ENCODE results near the gene USP20.
A peak's percentile ranks its signal among the peaks of the same experiment; 100 is the strongest.

Gene USP20

DNA sequence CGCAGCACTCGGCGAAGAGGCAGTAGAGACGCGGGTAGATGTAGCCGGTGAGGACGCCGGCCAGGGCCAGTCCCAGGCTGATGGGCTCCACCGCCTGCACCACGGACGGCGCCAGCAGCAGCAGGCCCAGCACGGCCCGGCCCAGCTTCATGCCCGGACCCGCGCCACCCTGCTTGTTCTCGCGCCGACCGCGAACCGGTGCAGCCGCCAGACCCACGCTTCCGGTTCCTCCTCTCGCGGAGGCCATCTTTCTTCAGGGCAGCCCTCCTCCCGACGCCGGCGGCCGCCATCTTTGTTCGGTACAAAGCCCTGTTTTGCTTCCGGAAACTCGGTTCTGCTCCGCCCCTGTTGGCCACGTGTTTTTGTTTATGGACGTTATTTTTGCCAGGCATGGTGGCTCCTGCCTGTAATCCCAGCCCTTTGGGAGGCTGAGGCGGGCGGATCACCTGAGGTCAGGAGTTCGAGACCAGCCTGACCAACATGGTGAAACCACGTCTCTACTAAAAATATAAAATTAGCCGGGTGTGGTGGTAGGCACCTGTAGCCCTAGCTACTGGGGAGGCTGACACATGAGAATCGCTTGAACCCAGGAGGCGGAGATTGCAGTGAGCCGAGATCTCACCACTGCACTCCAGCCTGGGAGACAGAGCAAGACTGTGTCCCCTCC, 11.2 kb upstream of the USP20 start, which contains the start of gene TOR1A:
Gene TOR1A (minus strand): TSS at position 202 of the 667 bp plus-strand sequence. CDS start 51 bp downstream, at position 151.
- peak; percentile 86 for DNase-seq (ENCODE audit: low read depth)

DNA sequence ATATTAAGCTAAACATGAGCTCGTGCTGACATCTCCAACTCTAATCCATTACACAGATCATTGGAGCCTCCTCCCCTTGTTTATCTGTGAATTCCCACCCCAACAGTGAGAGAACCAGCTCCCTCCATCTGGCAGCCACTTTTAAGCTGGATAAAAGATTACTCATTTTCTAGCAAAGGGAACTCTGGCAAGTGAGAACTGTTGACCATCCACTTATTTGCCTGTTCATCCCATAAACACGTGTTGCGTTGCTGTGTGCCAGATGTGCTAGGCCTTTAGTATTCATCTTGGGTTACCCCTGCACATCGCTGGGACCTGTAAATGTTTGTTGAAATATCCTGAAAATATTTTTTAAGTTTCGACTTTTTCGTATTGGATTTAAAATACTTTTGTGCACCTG, 8.9 kb upstream of the USP20 start:
- no peak for DNase-seq (ENCODE audit: low read depth)

DNA sequence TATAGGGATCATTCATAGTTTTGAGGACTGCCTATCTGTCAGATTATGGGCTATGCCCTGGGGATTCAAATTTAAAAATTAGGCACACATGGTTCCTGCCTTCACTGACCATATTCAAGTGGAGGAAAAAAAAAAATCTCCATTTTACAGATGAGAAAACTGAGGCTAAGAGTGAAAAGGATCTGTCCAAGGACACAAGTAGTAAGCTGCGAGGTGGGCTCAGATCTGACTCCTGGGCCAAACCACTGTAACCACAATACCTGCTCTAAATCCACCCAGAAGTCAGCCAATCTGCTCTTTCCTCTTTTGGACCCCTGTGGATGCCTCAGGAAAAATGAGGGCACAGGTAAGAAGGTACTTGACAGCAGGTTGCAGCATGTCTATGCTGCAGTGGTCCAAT, 8.5 kb upstream of the USP20 start:
- DNase-seq (ENCODE audit: low read depth) = no peak

DNA sequence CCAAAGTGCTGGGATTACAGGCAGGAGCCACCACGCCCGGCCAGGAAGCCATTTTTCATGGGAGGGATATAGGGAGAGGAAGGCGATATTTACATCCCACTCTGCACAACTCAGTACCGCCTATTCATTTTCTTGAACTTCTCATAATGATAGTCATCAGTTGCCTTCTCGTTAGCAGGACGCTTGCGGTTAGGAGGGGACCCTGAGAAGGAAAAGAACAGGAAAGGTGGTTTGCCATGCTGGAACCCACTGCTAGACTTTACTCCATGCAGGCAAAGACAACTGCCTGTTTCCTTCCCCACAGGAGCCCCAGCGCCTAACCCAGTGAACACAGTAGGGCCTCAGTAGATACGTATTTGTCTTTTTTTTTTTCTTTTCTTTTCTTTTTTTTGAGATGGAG, 7.2 kb upstream of the USP20 start:
- no peak for DNase-seq (ENCODE audit: low read depth)

DNA sequence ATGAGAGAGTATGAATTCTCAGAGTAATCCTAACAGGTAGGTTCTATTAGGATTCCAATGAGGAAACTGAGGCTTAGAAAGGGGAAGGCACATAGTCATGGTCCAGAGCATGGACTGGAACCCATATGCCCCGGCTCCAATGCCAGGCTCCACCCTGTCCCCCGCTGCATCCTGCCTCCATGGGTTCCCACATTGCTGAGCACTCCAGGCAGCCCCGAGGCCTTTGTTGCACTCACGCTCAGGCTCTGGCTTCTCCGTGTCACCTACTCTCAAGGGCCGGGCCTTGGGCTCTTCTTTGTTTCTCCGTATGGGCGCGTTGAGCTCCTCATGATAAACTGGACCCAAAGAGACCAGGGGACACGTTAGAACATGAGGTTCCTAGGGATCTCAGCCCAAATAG, 6.3 kb upstream of the USP20 start:
- no peak for DNase-seq (ENCODE audit: low read depth)

DNA sequence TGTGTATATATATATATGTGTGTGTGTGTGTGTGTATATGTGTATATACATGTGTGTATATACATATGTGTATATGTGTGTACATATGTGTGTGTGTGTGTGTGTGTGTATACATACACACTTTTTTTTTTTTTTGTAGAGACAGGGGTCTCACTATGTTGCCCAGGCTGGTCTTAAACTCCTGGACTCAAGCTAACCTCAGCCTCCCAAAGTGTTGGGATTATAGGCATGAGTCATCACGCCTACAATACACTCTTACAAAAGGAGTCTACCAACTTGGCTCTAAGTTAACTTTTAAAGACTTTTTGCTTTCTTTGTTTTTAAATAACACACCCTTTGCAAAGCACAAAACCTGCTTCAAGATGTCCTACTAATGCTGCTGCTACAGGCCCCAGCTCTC, 2.3 kb upstream of the USP20 start:
- no peak for DNase-seq (ENCODE audit: low read depth)

DNA sequence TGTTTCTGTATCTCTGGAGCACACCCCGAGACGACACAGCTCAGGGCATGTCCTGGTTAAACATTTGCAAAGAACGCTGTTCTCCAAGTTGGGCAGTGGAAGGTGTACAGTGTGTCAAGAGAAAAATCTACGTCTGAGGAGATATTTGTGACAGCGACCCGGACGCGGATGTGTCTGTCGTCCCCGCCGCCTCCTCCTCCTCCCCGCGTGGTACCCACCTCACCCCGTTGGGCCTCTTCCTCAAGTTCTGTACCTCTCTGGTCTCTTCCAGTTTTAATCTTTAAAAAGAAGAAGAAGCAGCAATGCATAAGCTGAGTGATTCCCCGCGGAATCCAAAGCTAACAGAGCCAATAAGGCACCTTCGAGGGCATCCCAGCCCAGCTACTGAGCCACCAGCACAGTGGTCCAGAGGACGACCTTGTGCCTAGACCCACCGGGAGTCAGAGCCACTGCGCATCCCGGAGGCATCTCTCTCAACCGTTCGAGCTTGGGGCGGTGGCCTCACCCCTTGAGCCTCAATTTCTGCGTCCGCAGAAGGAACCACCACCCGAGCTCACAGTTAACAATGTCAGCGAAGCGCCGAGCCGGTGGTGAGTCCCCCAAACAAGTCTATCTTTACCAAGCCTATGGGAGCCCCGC, 650 bp upstream of the USP20 start:
- no peak for DNase-seq (ENCODE audit: low read depth)

DNA sequence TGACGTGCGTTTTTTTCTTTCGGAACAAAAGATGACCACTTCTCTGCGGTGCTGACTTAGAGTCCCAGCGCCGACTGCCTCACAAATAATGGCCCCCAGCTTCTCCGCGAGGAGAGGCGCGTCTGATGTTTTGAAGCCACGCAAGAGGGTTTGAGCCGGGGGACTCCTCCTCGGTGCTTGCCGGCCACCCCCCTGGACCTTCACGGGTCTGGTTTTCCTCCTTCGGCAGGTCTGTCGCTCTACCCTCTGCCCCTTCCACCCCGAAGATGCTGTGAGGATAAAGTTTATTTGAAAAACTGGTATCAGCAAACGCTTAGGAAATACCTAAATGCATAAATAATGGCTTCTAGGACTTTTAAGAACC, 584 bp downstream of the USP20 start:
- no peak for DNase-seq (ENCODE audit: low read depth)

DNA sequence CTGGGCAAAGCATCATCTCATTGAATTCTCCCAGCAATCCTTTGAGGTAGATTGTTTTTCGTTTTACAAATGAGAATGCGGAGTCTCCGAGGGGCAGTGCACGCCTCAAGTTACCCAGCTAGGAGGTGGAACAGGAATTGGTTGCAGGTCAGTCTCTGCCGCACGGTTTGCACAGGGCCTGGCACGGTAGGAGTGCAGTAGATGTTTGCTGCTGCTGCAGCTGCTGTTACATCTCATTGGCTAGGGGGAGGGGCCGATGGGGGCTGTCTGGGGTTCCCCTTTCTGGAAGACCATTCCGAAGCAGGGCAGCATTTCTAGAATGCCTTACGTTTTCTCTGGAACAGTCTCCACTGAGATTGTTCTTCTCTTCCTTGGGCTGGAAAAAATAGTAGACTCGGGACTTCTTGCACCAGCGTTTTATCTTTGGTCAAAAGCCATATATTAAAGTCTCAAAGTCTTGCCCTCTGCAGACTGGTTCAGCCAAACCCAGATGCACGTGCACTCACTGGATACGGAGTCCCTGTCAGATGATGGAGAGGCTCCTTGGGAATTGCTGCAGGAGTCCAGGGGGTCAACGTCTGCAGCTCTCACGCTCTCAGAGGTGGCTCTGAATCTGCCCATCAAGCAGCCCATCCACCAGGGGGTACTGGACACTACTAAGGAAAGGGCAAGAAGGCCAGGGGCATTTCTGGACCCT, 1.2 kb downstream of the USP20 start:
- no peak for DNase-seq (ENCODE audit: low read depth)

DNA sequence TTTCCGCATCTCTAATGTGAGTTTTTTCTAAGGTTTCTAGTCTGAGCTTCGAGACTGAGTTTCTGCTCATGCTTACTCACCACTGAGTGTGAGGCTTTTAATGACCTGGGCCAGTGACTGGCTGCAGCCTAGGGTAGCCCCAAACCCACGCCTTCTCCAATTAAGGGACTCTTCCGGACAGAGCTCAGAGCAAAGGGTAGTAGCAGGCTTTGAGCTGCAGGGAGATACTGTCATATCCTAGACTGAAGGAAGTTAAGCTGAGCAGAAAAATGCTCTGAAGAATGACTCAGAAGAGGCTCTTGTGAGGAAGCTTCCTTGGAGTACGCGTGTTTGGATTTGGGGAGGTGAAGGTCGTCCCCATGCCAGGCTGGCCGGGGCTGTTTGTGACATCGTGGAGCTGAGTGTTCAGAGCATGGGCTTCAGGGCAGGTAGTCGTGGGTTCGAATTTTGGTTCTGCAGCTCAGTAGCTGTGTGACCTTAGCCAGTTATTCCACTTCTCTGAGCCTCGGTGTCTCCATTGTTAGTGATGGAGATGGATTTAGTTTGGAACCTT, 3.5 kb downstream of the USP20 start:
- peak; percentile 24 for DNase-seq (ENCODE audit: low read depth)

DNA sequence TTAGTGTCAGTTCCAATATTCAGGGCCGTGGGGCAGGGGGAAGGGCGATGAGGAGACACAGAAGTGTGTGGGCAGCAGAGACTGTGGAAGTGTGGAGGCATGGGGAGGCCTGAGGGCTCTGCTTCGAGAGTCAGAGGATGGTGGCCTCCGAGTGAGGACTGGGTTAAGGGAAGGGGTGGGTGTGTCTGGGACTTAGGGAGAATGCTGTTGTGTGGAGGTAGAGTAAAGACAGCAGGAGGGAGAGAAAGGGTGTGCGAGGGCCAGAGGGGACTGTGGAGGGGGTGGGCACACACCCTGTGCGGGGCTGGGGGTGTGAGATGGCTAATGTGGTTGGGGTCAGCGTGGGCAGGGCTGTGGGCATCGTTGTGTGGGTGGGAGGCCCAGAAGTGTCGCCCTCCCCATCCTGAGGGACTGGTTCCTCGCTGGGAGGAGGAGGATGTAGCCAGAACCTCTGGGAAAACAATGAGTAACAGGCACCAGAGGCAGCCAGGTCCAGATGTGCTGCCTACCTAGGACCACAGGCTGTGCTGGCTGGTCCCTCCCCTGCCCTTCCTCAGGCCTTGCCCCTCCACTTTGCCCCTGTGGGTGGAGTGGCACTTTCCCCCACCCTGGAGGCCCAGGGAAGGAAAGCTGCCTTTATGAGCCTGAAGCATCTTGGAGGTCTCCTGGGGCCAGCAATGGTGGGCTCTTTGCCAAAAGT, 4.2 kb downstream of the USP20 start:
- DNase-seq (ENCODE audit: low read depth) = no peak

DNA sequence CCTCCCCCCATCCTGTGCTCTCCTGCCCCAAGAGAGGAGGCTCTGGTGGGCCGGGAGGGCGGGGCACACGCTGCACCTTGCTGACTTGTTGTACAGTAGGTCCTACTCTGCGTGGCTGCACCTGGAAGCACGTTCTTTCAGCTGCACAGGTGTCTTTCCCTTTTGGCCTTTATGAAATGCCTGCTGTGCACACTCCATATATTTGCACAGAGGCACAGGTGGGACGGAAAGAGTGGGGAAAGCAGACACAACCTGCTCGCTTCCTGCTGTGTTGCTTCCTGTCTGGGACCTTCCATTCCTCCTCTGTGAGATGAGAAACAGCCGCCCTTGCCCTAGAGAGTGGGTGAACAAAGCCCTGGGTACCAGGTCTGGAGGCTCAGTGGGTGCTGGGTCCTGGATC, 4.8 kb downstream of the USP20 start:
- no peak for DNase-seq (ENCODE audit: low read depth)

DNA sequence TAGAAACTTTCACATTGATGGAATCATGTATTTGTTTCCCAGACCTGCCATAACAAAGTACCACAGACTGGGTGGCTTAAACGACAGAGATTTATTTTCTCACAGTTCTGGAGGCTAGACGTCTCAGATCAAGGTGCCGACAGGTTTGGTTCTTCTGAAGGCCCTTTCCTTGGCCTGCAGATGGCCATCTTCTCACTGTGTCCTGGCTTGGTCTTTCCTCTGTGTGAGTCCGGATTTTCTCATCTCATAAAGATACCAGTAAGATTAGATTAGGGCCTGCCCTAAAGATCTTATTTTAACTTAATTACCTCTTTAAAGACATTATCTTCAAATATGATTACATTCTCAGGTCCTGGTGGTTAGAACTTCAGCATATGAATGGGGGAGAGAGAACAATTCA, 5.8 kb downstream of the USP20 start:
- DNase-seq (ENCODE audit: low read depth) = no peak

DNA sequence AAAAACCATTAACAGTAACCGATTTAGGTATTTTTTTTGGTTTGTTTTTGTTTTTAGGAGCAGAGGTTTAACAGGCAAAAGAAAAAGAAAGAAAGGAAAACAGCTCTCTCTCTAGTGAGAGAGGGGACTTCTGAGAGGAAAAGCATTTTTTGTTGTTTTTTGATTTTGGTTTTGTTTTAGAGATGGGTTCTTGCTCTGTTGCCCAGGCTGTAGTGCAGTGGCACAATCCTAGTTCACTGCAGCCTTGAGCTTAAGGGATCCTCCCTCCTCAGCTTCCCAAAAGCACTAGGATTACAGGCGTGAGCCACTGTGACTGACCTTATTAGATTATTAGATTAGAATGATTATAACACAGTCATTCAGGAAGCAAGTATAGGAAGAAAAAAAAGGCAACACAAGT, 10.1 kb downstream of the USP20 start:
- DNase-seq (ENCODE audit: low read depth) = no peak

DNA sequence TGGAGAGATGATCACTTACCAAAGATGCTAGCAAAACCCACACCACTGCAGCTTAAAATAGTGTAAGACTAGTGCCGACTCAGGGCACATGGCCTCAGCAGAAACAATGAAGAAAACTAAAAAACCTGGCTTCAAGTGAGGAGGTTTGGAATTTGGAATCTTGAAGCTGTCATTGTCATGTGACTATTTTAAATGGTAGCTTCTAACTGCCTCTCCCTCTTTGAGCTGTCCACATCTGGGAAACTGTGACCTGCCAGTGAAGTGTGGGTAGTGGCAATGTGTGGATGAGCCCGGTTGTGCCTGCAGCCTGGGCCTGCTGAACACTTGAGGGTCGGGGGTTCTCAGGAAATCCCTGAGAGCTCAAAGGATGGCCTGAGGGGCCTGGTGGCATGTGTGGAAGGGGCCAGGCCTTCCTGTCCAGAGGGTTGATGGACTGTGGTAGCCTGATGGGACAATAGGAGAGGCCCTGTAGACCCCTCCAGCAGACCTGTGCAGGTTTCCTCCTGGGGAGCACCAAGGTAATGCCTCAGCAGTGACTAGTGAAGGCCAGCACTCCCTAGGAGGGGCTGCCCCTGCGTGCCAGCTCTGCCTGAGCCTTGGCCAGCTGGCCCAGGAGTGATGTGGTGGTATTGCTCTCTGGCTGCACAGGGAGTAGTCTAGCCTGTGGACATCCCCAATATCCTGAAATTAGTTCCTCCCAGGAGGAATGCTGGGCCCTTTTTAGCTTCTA, 13.6 kb downstream of the USP20 start:
- no peak for DNase-seq (ENCODE audit: low read depth)

DNA sequence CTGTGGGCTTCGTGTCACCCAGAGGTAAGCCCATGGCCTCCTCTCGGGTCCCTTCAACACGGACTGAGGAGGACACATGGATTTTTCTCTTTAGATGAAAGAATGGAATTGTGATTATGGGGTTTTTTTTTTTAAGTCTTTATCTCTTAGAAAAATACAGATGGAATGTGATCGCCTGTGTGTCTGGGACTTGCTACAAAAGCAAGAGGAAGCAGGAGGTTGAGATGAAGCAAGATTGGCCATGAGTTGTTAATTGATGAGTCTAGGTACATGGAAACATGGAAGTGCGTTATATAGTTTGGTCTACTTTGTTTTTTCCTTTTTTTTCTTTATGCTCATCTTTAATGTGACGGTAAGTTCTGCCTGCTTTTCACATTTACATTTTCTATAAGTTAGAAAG, 14.6 kb downstream of the USP20 start:
- no peak for DNase-seq (ENCODE audit: low read depth)

DNA sequence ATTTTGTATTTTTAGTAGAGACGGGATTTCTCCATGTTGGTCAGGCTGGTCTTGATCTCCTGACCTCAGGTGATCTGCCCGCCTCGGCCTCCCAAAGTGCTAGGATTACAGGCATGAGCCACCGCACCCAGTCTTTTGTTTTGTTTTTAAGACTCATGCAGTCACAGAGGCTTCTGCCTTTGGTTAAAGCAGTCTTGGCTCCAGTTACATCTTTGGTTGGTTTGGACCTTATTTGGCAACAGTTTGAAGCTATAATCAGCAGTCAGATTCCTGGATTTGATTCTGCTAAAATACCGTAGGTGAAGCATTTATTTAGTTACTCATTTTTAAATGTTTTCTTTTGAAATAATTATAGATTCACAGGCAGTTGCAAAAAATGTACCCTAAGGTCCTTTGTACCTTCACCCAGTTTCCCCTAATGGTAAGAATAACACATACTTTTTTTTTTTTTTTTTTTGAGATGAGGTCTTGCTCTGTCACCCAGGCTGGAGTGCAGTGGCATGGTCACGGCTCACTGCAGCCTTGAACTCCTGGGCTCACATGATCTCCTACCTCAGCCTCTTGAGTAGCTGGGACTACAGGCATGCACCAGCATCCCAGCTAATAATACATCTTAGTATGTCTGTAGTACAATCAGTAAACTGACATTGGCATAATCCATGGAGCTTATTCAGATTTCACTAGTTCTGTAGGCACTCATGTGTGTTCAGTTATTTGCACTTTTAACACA, 15.7 kb downstream of the USP20 start:
- no peak for DNase-seq (ENCODE audit: low read depth)

DNA sequence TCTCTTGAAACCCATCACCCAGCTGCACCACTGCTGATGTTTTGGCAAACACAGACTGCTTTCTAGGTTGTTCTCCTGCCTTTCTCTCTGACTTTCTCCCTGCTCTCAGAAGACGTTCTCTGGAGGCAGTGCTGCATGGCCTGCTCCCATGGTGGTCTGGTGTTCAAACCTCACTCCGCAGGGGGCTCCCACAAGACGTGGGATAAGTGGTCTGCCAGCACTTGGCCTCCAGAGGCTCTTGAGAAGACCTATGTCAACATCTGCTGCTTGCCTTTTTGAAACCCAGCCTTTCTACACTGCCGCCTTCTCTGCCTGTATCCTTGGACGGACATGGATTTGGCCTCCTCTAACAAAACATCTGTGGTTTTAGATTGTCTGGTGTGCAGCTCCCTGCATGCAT, 16.6 kb downstream of the USP20 start:
- DNase-seq (ENCODE audit: low read depth) = no peak

DNA sequence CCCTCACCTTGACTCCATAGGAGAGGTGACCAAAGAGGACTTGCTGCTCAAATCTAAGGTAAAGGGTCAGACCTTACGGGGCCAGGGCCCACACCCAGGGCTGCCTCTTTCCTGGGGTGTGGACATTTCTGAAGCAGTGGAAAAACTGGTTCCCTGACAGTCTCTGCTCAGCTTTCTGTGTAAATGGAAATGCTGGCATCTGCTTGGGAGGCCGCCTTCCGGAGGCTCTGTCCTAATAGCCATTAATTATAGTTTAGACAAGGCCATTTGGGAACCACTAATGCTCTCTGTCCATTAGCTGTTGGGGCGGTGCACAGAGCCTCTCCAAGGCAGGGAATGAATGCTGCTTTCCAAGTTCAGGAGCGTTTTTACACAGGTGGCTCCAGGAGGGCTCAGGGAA, 17.3 kb downstream of the USP20 start:
- no peak for DNase-seq (ENCODE audit: low read depth)

DNA sequence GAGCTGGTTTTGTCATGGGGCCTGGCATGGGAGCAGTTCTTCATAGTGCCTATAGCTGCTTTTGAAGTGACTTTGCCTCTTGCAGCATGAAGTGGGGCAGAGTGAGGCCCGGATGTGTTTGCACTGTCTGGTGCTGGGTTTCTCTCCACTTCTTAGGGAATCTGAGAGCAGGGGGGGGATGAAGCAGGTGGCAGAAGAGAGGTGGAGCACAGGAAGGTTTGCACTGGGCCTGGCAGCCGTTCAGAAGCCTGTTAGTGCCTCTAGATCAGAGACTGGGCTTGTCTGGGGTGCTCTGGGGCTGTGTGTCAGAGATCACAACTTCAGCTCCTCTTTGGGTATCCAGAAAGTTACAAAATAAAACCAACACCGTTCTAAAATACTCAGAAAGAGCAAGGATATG, 18.4 kb downstream of the USP20 start:
- no peak for DNase-seq (ENCODE audit: low read depth)

DNA sequence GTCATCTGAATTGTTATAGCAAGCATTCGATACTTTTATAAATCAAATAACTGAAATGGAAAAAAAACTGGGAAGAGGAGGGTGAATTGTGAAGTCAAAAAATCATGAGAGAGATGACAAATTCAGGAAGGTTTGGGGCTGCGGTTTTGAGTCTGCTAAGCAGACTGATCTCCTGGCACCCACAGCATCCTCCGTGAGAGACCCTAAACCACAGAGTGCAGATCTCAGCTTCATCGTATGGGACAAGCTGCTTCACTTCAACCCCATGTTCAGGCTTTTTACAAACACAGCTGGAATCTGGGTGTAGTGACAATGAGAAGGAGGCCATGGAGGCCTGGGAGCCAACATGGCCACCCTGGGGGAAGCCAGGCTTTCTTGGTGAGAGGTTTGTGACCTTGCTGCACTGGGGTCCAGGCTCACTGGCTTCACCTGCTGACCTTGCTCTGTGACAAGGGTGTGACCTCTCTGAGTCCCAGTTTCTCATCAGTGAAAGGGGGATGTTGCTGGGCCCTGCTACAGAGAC, 19.4 kb downstream of the USP20 start:
- no peak for DNase-seq (ENCODE audit: low read depth)
